HG03442 (cell line): ENCODE results near the gene CCDC77.
"Not testable (repeated sequence)": the region's sequence is repeated elsewhere in the genome, so short reads cannot be mapped to it uniquely, and the experiment has no call there.

Experiments used
- ATAC-seq: cut with Tn5 transposase; IDR thresholded peaks from one replicate; pipeline ENCODE4 v1.9.1; 2021; ENCODE audit warnings: mild to moderate bottlenecking, moderate library complexity; ENCODE audit not compliant: unreplicated experiment

Gene CCDC77

DNA sequence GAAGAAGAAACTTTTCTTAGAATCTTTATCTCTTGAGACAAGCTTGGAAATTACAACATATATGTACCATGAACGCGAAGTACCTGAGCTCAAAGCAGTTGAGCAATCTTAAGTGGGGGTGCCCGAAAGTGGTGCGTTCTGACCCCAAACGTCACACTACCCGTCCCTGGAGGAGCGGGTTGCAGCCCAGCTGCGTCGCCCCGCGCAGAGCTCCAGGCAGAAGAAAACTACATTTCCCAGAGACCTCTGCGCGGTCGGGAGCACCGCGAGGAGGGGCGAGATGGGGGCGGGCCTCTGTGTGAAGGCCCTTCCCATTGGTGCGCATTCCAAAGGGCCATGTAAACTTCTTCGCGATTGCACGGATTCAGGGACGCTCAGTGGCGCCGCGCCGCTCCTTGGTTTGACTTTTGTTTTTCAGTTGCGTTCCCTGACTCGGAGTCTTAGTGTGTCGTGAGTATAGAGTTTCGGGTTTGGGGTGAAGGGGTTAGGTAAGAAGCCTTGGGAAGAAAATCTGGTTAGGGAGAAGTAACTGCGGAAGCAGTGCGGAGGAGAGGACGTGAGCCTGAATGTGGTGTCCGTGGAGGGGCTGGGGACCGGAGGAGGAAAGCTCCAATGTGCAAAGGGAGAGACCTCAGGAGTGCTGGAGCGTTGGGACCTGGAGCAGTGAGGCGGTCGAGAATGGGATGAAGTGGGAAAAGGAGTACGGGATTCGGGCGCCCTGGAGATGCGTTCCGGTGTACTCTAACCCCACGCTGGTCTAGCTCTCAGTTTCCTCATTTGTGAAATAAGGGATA is at the start of gene CCDC77:
TSS of gene CCDC77 (plus strand) at position 410 of the 794 bp plus-strand sequence. CDS start 7,740 bp downstream, outside the sequence.
- peak; percentile 96 for ATAC-seq

DNA sequence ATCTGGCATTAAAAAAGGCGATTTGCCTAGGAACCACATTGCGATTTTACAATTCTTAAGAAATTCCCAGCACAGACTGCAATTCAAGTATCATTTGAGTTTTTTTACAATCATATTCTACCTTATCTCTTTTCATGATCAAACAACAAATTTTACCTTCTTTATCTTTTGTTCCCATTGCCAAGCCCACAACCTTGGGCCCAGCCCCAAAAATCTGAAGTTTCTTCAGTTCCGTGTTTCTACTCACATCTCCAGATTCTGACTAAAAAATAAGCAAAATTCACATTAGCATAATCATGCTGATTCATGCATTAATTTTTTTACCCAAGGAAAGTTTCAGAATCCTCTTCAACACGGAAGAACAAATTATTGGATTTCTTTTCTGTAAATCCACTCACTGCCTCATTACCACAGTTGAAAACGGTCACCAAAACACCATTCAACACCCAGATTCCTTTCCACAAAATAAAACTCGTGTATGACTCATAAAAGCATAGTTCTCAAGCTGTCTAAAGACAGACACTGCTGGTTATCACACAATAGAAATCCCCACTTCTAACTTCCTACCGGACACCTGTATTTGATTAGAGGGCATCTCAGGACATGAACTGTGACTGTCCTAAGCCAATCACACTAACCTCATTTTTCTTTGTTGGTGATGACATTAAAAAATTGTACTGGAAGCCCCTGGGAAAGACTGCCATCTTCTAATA is 45.0 kb upstream of the CCDC77 start:
- no peak for ATAC-seq

DNA sequence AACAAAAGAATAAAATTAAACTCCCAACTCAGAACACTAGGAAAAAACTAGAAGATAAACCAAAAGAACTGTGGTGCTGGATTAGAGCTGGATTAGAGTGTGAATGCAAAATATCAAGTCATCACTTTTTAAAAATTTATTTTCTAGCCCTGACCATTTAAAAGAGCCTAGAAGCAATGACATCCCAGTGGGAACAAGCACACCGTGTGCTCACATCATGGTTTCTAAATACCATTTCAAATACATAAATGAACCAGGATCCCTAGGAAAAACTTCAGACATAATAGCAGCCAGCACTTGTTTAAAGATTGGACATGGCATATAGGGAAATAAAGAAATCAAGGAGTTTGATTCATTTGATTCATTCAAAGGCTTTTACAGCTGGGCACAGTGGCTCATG is 42.4 kb upstream of the CCDC77 start:
- no peak for ATAC-seq

DNA sequence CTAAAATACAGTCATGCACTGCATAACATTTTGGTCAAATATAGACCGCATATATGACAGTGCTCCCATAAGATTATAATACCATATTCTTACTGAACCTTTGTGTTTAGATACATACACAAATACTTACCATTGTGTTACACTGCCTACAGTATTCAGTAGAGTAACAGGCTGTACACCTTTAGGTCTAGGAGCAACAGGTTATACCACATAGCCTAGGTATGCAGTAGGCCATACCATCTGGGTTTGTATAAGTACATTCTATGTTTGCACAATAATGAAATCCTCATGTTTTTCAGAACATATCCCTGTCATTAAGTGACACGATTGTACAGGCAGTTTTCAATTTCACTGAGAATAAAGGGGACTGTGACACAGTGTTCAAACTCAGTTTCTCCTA is 34.6 kb upstream of the CCDC77 start:
- ATAC-seq, result no peak

DNA sequence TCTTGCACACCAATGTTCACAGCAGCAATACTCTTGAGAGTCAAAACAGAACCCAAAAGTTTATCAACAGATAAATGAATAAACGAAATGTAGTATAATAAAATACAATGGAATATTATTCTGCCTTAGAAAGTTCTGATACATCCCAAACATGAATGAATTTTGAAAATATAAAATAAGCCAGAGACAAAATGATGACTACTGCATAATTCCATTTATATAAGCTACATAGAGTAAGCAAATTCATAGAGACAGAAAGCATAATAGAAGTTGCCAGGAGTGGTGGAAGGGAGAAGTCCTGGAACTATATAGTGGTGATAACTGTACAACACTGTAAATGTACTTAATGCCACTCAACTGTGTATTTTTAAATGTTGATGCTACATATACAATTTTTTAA is 33.5 kb upstream of the CCDC77 start:
- ATAC-seq, result no peak

DNA sequence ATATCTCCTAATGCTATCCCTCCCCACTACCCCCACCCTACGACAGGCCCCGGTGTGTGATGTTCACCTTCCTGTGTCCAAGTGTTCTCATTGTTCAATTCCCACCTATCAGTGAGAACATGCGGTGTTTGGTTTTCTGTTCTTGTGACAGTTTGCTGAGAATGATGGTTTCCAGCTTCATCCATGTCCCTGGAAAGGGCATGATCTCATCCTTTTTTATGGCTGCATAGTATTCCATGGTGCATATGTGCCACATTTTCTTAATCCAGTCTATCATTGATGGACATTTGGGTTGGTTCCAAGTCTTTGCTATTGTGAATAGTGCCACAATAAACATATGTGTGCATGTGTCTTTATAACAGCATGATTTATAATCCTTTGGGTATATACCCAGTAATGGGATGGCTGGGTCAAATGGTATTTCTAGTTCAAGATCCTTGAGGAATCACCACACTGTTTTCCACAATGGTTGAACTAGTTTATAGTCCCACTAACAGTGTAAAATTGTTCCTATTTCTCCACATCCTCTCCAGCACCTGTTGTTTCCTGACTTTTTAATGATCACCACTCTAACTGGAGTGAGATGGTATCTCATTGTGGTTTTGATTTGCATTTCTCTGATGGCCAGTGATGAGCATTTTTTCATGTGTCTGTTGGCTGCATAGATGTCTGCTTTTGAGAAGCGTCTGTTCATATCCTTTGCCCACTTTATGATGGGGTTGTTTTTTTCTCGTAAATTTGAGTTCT is 30.5 kb upstream of the CCDC77 start:
- ATAC-seq, result not testable (repeated sequence)

DNA sequence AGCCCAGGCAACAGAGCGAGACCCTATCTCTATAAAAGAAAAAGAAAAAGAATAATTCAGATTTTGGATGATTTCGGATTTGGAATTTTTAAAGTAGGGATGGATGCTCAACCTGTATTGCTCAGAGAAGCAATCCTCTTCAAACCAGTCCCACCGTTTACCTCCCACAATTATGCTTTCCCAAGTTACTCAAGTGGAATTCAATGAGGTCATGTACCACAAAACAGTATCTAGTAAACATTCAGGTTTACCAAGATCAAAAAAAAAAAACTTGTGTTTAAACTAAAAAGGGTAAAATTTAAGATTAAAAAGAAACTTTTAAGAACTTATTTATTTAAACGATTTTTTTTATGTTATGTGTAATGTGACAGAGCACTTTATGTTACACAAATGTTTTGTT is 14.8 kb upstream of the CCDC77 start:
- ATAC-seq, result no peak

DNA sequence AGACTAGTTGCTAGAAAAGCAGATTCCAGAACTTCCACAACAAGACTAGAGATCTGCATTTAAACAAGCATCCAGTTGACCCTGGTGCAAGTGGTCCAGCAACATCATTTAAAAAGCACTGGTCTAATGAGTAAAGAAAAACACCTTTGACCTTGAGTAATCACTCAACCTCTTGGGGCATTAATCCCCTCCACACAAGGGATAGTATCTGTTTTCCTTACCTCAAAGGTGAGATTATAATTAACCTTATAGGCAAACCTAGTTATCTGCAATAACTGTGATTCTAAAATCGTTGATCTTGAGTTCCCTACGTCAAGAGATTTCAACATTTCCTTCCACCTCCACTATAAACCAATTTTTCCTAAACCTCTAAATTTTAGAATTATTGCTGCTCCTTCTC is 13.4 kb upstream of the CCDC77 start:
- no peak for ATAC-seq

DNA sequence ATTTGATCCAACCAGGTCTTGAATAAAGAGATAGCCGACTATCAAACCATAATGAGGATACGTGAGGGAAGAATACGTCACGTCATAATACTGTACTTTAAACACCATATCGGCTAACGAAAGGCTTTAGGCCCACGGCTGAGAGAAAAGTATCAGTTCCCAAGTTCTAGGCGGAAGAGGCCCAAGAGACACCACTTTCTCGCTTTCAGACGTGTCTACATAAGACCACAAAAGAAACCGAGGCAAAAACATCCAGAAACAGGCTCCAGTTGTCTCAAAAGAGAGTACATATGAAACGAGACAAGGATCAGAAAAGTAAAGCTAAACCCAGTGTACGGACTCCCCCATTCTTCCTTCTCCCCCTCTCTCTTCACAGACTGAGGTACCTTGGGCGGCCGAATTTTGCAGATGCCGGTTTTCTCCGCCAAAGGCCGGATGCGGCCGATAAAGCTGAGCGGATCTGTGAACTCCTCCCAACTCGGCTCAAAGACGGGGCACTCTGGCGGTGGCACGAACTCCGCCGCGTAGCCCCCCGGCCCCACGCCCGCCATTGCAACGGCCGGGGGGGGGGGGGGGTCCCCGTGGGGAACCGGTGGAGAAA is 12.8 kb upstream of the CCDC77 start:
- ATAC-seq, result peak; percentile 23

DNA sequence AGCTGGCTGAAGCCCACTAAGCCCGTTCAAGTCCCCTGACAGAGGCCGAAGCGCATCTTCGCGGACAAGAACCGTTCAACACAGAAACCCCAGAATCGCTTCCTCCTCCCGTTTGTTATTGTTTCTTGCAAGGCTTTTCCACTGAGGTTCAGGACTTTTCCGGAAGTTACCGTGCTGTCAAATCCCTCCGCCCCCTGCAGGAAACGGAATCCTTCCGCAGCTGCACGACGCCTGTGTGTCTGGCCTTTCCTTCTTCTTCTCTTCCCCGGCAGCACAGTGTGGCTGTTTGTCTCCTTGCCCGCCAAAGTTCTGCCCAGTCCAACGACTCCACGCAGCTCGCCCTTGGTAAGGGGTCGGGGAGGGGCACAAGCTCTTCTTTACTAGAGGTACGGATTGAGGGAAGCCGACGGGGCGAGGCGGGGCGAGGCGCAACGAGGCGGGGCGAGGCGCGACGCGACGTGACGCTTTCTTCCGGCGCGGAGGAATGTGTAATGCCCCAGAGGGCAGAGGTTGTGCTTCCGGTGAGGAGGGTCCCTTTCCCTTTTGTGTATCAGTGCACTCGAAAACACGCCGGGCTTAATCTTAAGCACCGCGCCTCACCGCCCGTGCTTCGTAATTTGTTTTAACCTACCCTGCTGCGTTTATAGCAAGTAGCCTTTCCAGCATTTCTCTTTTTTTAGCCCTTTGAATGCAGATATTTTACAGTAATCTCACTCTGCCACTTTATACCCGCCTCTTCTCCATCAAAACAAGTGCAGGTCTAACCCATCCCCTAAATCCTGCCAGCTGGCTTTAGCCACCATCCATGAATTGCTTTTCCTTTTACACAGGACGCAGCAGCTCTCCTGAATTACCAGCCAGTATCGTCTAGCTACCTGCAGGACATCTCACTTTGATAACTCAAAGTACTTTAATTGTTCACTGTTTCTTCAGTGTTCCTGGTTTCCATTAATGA is 12.0 kb upstream of the CCDC77 start, which contains the start of gene KDM5A:
TSS of gene KDM5A (minus strand) at position 179 of the 955 bp plus-strand sequence. CDS start 229 bp downstream, outside the sequence.
- peak; percentile 93 for ATAC-seq

DNA sequence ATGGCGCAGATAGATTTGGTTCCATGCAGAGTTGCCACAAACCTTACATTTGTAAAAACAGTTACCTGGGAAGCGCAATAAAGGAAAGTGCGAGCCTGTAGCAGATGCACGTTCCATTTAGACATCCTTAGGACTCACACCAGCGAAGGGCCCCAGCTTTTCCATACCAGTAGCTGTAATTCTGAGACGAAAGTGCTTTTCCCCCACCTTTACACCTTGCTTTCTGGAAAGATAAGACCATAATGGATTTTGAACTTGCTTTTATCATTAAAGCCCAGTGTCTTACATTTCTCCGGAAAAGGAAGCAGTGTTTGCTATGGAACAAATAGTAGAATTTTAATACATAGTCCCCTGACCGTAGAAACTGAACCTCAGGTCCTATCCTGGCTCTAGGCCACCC is 616 bp upstream of the CCDC77 start:
- no peak for ATAC-seq

DNA sequence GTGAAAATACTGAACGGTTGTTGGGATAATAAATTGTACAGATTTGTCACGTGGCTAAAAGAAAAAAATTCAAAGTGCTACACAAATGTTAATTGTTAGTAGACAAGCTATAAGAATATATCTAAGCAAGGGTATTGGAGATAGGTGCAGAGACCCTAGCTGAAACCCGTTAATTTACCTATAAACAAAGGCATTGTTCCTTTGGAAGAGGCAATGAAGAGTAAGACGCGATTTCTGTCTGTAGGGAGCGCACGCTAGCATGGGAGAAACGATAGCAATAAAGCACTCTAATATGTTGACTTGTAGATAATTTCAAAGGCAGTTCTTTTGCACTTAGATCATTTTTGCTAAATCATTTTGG is 565 bp downstream of the CCDC77 start:
- ATAC-seq, result no peak

DNA sequence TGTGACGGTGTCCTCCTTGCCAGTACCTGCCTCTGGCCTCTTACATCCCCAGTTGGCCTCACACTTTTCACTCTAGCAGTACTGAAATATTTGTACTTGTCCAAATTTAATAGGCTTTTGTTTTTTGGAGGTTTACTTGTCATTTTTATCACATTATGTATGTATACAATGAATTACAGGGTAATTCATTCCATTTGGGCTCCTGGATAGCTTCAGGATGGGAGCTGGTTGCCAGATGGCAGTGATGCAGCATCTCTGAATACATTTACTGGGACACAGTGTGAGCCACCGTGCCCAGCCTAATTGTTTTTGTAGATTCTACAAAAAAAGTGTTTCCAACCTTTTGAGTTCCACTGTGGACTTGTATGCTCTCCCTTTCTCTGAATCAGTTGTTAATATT is 13.4 kb downstream of the CCDC77 start:
- ATAC-seq, result no peak

DNA sequence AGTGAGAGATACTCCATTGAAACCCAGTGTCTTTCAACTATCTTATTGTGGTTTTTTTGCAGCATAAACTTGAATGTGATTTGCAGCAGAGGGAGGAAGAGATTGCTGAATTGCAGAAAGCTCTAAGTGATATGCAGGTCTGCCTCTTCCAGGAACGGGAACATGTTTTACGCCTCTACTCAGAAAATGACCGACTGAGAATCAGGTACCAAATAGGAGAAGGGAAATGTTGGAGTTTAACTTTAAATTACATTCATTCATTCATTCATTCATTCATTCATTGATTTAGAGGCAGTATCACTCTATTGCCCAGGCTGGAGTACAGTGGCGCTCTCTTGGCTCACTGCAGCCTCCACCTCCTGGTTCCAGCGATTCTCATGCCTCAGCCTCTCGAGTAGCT is 17.0 kb downstream of the CCDC77 start:
- ATAC-seq, result no peak

DNA sequence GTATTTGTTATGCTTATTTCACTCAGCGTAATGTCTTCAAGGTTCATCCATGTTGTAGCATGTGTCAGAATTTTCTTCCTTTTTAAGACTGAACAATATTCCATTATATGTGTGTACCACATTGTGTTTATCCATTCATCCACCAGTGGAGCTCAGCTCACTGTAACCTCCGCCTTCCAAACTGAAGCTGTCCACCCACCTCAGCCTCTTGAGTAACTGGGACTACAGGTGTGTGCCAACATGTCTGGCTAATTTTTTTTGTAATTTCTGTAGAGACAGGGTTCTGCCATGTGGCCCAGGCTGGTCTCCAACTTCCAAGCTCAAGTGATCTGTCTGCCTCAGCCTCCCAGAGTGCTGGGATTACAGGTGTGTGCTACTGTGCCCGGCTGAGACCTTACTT is 21.1 kb downstream of the CCDC77 start:
- ATAC-seq, result no peak

DNA sequence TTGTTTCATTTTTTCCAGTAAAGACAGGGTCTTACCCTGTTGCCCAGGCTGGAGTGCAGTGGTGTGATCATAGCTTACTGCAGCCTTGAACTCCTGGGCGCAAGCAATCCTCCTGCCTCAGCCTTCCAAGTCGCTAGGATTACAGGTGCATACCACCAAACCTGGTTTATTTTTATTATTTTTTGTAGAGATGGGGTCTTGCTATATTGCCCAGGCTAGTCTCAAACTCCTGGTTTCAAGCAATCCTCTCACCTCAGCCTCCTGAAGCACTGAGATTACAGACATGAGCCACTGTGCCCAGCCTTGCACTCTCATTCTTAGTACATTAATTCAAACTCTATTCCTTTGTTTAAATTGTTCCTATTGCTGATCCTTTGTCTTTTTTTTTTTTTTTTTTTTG is 34.3 kb downstream of the CCDC77 start:
- not testable (repeated sequence) for ATAC-seq

DNA sequence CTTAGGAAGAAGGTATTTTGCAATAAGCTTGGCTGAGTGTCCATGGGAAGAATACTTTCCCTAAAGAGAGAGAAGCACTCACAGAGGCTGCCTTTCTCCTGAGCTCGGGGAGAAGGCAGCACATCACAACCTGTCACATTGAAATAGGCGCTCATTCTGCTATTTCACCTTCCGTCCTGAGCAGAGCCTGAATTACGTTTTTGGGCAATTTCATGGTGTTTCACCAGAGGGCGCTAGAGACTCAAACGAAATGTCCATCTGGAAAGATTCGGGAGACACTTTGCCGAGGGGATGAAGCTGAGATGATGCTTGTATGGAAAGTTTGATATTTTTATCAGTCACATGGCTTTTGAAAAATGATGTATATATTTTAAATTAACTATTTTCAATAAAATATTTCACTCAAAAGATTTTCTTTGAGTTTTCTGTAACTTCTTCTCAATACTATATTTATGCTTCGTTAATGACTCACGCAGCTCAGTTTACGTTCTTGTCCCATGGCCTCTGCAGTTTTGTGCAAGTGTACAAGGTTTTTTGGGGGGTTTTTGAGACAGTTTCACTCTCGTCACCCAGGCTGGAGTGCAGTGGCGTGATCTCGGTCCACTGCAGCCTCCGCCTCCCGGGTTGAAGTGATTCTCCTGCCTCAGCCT is 40.9 kb downstream of the CCDC77 start:
- no peak for ATAC-seq

DNA sequence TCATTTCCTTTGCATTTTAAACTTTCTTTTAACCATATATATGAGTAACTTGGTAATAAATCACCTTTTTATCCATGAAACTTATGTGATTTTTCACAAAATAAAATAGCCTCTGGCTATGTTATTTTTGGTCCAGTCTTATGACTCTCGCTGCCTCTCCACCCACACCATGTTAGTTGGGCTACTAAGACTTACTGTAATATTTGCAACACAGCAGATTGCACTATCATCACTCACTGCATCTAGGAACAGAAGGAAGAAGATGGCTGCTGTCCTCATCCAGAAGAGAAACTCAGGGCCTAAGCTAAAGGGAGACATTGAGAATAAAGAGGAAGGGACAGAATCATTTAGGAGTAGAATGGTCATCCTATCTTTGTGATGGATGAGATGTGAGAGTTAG is 45.7 kb downstream of the CCDC77 start:
- ATAC-seq, result no peak

DNA sequence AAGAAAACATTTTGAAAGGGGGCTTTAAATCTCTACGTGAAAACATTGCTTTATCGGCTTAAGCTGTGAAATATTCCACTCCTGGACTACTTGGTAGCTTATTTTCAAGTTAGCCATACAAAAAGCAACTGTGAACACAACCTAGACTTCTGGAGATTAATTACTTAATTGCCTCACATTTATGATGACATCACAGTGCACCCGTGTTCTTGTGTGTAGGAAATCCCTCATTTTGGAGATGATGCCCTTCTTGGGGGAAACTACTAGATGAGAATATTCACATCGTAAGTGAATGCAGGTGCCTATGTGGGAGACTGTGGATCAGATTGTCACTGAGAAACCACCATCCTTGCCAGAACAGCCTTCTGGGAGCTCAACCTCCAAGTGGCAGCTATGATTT is 47.8 kb downstream of the CCDC77 start:
- no peak for ATAC-seq

DNA sequence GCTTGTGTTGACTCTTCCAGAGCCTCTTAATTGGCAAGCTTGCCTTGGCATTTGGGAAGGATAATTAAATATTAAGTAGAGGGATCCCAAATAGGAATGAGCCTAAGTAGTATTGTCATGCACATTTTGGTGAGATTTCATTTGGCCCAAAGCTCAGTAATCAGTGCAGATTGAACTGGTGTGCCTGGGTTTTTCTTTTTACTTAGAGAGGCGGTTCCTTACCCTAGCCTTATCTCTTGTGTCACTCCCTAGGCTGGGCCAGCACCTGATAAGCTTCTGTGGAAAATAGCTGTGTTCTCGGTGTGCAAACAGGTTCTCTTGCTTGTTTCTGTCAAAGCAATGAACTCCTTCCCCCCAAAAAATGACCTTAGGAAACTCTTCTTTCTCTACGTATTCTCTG is 49.0 kb downstream of the CCDC77 start:
- no peak for ATAC-seq
